ENCODE measurements around the gene SNX33.

DNA sequence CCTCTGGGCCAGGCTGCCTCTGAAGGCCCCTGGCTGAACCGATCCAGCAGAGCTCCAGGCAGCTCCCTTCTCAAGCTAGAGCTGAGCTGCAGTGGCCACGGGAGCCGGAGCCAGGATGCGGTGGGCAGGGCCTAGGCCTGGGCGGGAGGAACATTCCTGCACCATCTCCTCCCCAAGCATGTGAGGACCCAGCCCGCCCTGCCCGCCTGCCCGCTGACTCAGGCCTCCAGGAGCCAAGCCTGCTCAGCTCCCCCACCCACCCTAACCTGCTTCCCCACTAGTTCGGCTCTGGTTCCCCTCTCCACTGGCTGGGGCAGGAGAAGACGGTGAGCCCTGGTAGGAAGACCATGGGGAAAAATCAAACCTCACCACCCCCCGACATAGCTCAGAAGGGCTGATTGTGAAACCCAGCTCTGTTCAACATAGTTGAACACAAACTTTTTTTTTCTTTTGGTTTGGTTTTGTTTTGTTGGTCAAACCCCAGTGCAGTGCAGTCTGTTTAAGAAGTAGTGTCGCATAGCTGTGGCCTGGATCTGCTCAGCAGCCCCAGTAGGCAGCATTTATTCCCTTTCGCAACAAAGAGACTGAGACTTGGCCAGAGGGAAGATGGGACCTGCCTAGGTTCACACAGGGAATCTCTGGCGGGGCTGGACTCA lies 13.5 kb downstream of the SNX33 start:
- TF ChIP-seq ZNF274 (IDR thresholded peaks at IDR 0.05; ENCODE audit: low read depth, low read length) (no peak), EZH2 (IDR thresholded peaks at IDR 0.05) (no peak), POLR2A (IDR thresholded peaks at IDR 0.05; ENCODE audit: borderline replicate concordance, extremely low read depth, insufficient read depth, insufficient read length) (no peak), SIN3A (IDR thresholded peaks at IDR 0.05; ENCODE audit: low read depth) (no peak), ELF1 (IDR thresholded peaks at IDR 0.05; ENCODE audit: borderline replicate concordance, low read depth) (no peak), POLR2AphosphoS5 (IDR thresholded peaks at IDR 0.05; ENCODE audit: low read depth, low read length) (peak; percentile 67), EGR1 (IDR thresholded peaks at IDR 0.05; ENCODE audit: low read depth) (no peak)
- TF ChIP-seq, protein P1, sequence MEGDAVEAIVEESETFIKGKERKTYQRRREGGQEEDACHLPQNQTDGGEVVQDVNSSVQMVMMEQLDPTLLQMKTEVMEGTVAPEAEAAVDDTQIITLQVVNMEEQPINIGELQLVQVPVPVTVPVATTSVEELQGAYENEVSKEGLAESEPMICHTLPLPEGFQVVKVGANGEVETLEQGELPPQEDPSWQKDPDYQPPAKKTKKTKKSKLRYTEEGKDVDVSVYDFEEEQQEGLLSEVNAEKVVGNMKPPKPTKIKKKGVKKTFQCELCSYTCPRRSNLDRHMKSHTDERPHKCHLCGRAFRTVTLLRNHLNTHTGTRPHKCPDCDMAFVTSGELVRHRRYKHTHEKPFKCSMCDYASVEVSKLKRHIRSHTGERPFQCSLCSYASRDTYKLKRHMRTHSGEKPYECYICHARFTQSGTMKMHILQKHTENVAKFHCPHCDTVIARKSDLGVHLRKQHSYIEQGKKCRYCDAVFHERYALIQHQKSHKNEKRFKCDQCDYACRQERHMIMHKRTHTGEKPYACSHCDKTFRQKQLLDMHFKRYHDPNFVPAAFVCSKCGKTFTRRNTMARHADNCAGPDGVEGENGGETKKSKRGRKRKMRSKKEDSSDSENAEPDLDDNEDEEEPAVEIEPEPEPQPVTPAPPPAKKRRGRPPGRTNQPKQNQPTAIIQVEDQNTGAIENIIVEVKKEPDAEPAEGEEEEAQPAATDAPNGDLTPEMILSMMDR (IDR thresholded peaks at IDR 0.05 in 2 of 3, conservative IDR thresholded peaks at IDR 0.05 in 1 of 3; ENCODE audit: borderline replicate concordance in 1 of 3, insufficient read depth in 1 of 3, low read depth in 2 of 3, low read length in 2 of 3), result no peak
- TF ChIP-seq, protein P2, sequence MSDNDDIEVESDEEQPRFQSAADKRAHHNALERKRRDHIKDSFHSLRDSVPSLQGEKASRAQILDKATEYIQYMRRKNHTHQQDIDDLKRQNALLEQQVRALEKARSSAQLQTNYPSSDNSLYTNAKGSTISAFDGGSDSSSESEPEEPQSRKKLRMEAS (IDR thresholded peaks at IDR 0.05), result no peak
- TF ChIP-seq, protein P3, sequence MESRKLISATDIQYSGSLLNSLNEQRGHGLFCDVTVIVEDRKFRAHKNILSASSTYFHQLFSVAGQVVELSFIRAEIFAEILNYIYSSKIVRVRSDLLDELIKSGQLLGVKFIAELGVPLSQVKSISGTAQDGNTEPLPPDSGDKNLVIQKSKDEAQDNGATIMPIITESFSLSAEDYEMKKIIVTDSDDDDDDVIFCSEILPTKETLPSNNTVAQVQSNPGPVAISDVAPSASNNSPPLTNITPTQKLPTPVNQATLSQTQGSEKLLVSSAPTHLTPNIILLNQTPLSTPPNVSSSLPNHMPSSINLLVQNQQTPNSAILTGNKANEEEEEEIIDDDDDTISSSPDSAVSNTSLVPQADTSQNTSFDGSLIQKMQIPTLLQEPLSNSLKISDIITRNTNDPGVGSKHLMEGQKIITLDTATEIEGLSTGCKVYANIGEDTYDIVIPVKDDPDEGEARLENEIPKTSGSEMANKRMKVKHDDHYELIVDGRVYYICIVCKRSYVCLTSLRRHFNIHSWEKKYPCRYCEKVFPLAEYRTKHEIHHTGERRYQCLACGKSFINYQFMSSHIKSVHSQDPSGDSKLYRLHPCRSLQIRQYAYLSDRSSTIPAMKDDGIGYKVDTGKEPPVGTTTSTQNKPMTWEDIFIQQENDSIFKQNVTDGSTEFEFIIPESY (IDR thresholded peaks at IDR 0.05; ENCODE audit: extremely low read depth, insufficient replicate concordance, low read length), result no peak
- TF ChIP-seq, protein P4, sequence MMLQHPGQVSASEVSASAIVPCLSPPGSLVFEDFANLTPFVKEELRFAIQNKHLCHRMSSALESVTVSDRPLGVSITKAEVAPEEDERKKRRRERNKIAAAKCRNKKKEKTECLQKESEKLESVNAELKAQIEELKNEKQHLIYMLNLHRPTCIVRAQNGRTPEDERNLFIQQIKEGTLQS (IDR thresholded peaks at IDR 0.05), result no peak
